Renal pelvis (tissue), 4 donors: Measurements from ENCODE around the gene COX7A1. TPM values are rescaled to one million over a fixed set of nuclear protein-coding genes. Genes with fewer than 3 reads are reported as not detected.
A peak's percentile ranks its signal among the peaks of the same experiment; 100 is the strongest.
"Not testable (repeated sequence)": the region's sequence is repeated elsewhere in the genome, so short reads cannot be mapped to it uniquely, and the experiment has no call there.

Experiments used
- DNase-seq: peaks from one replicate; pipeline ENCODE4 v3.0.0-alpha.2; 2013
- polyA plus RNA-seq, 3 donors: library from polyadenylated mRNA; unstranded; fragments of 120-200 nt; gene quantifications; one replicate each; pipeline ENCODE4 v1.2.1, GENCODE V29; 2013; ENCODE audit not compliant: insufficient read length in 3 of 3

COX7A1 gene
- polyA plus RNA-seq, 3 donors = 21.8 to 34.1 (median 24.4) TPM

GRCh38 chr19:36150586-36150985, 1.7 kb downstream of the COX7A1 start:
- DNase-seq = no peak

DNA sequence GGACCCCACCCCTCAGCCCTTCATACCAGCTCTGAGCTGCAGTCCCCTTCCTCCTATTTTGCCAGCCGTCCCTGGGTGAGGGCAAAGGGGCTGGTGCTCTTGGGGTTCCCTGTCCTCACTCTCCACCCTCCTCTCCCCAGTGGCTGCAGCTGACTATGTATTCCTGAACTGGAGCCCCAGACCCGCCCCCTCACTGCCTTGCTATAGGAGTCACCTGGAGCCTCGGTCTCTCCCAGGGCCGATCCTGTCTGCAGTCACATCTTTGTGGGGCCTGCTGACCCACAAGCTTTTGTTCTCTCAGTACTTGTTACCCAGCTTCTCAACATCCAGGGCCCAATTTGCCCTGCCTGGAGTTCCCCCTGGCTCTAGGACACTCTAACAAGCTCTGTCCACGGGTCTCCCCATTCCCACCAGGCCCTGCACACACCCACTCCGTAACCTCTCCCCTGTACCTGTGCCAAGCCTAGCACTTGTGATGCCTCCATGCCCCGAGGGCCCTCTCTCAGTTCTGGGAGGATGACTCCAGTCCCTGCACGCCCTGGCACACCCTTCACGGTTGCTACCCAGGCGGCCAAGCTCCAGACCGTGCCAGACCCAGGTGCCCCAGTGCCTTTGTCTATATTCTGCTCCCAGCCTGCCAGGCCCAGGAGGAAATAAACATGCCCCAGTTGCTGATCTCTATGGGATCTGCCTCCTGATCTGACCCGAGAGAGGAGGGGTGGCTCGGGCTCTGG, 2.4 kb downstream of the COX7A1 start:
- no peak for DNase-seq

GRCh38 chr19:36144624-36145023, 7.6 kb downstream of the COX7A1 start:
- no peak for DNase-seq

- DNase-seq = no peak
These were observed 9.8 kb downstream of the COX7A1 start for GRCh38 chr19:36142496-36142895.

GRCh38 chr19:36142046-36142445, 10.2 kb downstream of the COX7A1 start:
- no peak for DNase-seq

- DNase-seq = peak; percentile 74
These were observed 11.0 kb downstream of the COX7A1 start for GRCh38 chr19:36141039-36141927.

DNA sequence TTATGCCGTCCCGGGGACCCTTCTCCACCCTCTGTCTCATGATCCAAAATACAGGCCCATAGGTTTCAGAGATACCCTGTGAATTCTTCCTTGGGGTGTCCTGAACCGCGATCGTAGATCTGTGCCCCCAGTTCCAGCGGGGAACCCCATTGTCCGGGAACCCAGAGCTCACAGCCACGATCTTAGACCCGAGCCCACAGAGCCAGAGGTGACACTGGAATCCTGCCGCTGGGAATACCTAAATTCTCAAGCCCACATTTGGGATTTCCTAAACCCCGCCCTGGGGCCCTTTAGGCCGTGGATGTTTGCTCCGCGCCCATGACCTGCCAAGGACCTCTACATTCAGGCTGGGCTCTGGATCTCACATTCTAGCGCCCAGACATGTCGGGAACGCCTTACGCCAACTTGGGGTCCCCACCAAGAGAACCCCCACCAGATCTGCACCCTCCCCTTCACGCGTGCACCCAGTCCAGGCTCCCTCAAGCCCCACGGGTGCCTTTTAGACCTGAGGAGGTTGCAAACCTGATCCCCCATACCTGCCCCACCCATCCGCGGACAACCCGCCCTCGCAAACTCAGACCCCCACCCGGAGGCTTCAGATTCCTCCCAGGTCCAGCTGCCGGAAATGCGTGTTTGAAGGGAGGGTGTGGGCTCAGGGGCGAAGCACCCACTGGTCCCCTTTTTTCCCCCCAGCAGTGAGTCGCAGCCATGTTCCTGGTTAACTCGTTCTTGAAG, 11.8 kb downstream of the COX7A1 start:
- peak; percentile 51 for DNase-seq

DNA sequence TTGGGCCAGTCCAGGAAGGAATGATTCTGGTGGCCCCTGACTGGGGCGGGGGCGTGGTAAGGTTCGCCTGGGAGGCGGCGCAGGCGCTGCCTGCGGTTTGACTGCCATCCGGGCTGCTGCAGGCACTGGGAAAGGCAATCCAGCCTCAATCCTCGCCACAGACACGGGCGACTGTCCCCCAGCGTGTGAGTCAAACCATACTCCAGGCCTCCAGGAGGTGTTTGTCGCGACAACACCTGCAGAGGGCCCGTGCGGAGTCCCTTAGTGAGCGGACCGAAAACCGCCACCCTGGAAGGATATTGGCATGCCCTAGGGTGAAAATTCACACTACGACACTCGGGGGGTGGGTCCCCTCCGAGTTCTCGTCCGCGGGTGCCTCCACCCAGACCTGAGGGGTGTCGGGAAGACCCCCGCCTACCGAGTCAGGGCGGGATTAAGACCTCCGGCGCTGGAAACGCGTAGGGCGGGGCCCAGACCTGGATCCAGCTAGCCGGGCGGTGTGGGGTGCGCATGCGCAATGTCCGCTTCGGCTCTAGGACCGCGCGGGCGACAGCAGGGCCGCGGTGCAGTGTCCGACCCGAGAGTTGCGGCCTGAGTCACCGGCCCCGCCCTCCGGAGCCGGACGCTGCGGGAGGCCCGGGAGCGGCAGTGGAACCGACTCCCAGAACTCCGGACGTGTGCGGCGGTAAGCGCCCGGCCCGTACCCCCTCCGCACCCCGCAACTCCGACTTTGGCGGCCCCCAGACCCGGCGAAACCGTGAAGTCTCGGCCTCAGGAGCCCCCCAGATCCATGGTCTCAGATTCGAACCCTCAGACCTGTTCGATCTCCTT, 12.6 kb downstream of the COX7A1 start, which contains the start of gene CAPNS1:
CAPNS1 (plus strand) TSS at position 594 of the 831 bp plus-strand sequence. CDS start 946 bp downstream, outside the sequence.
- DNase-seq = peak; percentile 98

DNA sequence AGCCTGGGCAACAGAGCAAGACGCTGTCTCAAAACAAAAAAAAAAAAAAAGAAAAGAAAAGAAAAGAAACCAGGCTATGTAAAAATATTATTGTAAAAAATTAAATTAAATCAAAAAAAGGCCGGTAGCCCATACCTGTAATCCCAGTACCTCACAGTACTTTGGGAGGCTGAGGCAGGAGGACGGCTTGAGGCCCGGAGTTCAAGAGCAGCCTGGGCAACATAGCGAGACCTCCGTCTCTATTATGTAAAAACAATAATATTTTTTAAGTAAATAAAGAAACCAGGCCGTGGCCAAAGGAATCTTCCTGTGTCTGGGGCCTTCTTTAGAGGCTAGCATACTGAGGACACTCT, 13.2 kb downstream of the COX7A1 start:
- DNase-seq = no peak

DNA sequence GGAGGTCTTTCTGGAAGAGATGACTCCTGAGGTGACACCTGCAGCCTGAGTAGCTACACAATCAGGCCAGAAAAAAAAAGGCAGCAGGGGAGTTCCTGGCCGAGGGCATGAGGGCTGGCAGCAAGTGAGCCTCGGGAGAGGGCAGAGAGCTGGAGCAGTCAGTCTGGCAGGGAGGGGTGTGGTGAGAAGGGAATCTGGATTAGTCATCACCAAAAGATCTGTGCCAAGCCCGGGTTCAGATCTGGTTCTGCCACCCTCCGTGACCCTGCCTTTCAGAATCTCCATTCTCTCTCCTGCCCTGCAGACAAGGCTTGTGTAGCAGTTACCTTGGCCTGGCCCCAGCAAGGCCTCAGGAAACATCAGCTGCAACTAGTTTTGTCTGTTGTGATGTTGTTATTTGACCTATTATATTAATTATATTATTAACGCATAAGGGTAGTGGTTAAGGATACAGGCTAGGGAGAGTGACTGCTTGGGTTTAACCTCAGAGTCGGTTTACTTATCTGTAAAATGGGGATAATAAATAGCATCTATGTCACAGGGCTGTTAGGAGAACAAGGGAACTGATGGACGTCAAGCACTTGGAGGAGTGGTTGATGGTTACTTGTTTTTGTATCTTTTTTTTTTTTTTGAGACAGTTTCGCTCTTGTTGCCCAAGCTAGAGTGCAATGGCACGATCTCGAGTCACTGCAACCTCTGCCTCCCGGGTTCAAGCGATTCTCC, 15.1 kb downstream of the COX7A1 start:
- no peak for DNase-seq

GRCh38 chr19:36134867-36135266, 17.4 kb downstream of the COX7A1 start:
- not testable (repeated sequence) for DNase-seq

- DNase-seq = not testable (repeated sequence)
These were observed 21.0 kb downstream of the COX7A1 start for GRCh38 chr19:36131221-36131620.

DNA sequence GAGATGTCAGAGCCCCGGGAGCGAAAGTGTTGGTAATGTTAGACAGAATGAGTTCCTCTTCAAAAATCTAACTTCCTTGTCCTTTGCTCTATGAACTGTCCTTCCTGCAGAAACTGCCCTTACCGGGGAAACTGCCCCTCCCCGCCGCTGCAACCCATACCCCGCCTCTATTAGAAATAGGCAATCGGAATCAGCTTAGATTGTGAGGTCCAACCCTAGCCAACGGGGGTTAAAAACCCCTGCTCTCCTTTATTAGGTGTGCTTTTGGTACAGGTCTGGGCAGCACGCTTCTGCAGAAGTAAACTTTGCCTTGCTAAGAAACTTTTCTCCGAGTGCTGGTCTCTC, 23.9 kb downstream of the COX7A1 start:
- DNase-seq = no peak

- DNase-seq = no peak
These were observed 26.7 kb downstream of the COX7A1 start for GRCh38 chr19:36125557-36125956.

DNA sequence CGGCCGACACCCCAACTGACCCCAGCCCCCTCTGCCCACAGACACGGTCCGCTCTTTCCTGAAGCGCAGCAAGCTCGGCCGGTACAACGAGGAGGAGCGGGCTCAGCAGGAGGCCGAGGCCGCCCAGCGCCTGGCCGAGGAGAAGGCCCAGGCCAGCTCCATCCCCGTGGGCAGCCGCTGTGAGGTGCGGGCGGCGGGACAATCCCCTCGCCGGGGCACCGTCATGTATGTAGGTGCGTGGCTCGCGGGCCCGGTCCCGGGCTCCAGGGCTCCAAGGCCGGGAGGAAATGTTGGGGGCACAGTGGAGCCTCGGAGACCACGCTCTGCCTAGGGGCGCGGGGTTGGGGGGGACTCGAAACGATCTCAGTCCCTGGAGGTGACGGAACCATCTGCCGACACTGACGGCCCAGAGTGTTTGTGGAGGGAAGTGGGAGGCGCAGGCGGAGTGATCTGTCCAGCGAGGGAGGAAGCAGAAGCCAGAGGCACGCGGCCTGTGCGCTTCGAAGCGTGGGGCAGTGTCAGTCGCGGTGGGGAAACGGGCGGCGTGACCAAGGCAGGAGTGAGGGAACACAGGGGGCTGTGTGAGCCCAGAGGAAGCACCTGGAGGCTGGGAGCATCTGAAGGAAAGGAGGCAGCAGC, 30.6 kb downstream of the COX7A1 start:
- DNase-seq = no peak

DNA sequence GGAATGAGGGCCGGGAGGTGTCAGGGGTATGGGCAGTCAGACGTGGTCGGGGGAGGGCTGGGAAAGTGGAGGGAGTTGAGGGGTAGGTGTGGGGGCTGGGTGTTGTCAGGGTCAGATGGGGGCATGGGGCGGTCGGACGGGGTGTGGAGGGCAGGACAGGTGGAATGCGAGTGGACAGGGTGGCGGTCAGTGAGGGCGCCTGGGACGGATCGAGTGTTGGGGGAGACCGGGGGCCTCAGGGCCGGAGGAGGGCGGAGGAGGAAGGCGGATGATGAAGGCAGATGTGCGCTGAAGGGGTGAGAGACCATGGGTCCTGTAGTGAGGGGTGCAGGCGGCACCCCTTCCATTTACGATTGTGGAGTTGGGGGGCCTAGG, 31.3 kb downstream of the COX7A1 start:
- DNase-seq = no peak

- DNase-seq = no peak
These were observed 31.9 kb downstream of the COX7A1 start for GRCh38 chr19:36120092-36120983.

DNA sequence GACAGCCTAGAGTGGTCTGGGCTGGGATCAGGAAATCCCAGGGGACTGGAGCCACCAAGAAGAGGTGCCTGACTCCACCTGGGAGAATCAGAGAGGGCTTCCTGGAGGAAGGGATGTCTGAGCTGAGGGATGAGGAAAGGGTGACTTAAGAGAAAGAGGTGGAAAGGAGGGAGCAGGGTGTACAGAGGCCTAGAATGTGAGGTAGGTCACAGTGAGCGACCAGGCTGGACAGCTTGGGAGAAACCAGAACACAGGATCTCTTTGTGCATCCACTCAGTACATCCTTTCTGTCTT, 36.0 kb downstream of the COX7A1 start:
- no peak for DNase-seq
